GM18519 (cell line): ENCODE measurements around the gene THNSL1.
"Not testable (repeated sequence)": the region's sequence is repeated elsewhere in the genome, so short reads cannot be mapped to it uniquely, and the experiment has no call there.

Source experiments
- ATAC-seq: cut with Tn5 transposase; IDR thresholded peaks from one replicate; pipeline ENCODE4 v1.9.1; 2021; ENCODE audit warnings: mild to moderate bottlenecking, moderate library complexity; ENCODE audit not compliant: unreplicated experiment, low FRiP score

The THNSL1 gene

DNA sequence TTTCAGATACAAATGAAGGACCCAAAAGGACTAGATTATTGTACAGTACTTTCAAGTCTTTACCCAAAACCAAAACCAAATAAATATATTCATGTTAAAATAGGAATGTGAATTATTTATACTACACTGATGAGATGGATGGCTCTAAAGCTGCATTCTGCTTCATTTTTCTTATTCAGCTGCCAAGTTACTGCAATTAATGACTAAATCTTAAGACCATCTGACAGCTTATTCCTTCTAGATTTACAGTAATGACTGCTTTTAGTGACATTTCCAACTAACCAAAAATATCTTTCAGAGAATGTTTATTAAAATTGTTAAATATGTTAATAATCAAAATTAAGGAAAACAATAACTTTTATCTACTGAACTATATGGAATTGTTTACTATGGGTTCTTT lies 21.3 kb upstream of the THNSL1 start:
- ATAC-seq: no peak

DNA sequence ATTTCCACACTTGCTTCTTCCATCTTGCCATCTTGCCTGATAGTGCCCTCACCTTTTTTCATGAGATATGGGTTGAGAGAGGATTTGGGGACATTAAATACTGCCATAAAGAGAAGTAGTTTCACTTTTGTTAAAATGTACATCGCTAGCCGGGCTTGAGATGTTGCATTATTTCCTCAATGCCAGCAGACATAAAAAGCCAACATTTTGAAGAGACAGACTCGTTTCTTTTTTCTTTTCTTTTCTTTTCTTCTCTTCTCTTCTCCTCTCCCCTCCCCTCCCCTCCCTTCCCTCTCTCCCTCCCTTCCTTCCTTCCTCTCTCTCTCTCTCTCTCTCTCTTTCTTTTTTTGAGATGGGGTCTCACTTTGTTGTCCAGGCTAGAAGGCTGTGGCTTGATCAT lies 18.4 kb upstream of the THNSL1 start:
- no peak for ATAC-seq

DNA sequence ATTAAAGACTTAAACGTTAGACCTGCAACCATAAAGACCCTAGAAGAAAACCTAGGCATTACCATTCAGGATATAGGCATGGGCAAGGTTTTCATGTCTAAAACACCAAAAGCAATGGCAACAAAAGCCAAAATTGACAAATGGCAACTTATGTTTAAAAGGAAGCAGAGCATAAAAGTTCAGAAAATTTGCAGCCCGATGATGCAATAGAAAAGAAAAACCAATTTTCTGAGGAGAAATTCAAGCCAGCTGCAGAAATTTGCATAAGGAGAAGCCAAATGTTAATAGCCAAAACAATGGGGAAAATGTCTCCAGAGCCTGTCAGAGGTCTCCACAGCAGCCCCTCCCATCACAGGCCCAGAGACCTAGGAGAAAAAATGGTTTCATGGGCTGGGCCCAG lies 4.8 kb upstream of the THNSL1 start:
- ATAC-seq: not testable (repeated sequence)

- no peak for ATAC-seq
Measured at GRCh38 chr10:25014579-25014978, 1.8 kb upstream of the THNSL1 start.

DNA sequence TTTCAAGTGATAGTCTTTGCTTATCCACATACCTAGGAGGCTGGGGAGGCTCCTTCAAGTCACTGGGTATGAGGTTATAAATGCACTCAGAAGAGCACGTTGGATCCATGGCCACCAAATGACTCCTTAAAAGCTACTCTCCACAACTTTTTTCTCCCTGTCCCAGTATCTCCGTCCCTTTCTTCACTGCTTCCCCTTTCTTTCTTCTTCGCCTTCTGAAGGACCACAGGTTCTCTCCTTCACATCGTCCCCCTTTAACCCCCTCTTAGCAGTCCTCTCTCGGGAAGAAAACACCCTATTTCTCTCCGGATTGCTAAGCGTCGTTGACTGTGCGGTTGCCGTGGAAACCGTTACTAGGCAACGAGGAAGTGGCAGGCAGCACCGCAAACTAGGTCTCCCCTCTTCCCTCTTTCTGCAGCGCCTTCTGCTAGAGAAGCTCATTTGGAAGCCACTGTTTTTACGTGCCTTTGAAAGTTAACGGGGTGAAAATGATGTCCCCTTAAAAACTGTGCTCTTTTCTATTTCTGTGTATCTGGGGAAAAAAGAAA lies 510 bp upstream of the THNSL1 start, which contains the start of gene ENKUR:
Gene ENKUR, minus strand, starts transcription at position 331 of the 548 bp plus-strand sequence. Its CDS starts 222 bp downstream, at position 109.
- peak; percentile 41 for ATAC-seq

DNA sequence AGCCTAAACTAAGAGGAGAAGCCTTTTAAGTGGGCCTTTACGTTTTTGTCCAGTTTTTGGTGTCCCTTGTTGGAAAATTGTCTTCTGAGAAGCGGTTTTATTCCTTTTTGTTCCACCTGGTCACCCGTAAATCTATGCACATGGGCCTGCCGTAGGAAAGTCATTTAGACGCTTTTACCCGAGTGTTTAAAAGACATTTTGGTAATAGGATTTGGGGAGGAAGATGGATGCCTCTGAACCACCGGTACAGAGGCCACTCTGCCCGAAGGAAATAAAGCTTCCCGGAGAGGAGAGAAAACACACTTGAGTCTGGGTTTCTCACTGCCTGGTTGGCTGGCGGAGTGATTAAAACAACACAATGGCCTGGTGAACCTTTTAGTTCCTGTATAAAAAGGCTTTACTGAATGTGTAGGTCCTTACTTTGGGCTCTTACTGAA lies 760 bp downstream of the THNSL1 start:
- ATAC-seq: peak; percentile 3

- no peak for ATAC-seq
Measured at GRCh38 chr10:25017661-25018060, 1.2 kb downstream of the THNSL1 start.

GRCh38 chr10:25018703-25019102 lies 2.3 kb downstream of the THNSL1 start:
- ATAC-seq: no peak

DNA sequence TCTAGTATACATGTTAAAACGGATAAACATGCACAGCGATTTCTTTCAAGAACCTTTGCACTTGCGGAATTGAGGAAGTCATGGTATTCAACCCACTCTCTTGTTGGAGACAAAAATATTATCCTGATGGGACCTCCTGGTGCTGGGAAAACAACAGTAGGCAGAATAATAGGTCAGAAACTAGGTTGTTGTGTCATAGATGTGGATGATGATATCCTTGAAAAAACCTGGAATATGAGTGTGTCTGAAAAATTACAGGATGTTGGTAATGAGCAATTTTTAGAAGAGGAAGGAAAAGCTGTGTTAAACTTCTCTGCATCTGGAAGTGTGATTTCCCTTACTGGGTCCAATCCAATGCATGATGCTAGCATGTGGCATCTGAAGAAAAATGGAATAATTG lies 6.9 kb downstream of the THNSL1 start:
- no peak for ATAC-seq

DNA sequence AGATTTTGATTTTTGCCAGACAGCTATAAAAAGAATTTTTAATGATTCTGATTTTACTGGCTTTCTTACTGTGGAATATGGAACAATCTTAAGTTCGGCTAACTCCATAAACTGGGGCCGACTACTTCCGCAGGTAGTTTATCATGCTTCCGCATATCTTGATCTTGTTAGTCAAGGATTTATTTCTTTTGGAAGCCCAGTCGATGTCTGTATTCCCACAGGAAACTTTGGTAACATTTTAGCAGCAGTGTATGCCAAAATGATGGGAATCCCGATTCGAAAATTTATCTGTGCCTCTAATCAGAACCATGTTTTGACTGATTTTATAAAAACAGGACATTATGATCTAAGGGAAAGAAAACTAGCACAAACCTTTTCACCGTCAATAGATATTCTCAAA lies 8.1 kb downstream of the THNSL1 start:
- ATAC-seq: no peak

DNA sequence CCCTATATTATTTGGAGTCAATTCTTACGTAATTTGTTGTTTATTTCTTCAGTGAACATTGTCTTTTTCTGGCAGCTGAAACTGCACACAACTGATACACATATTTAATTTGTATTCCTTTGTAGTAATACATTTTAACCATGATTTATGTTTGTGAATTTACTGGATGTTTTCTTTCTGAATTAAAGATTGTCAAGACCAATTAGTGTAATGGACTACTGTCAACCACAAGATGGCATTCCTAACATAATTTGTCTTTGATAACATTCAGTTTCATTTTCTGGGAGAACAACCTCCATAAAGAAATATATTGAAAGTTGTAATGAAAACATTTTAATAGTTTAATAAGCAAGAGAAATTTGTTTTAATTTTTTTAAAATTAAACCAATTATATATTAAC lies 10.1 kb downstream of the THNSL1 start:
- ATAC-seq: no peak

DNA sequence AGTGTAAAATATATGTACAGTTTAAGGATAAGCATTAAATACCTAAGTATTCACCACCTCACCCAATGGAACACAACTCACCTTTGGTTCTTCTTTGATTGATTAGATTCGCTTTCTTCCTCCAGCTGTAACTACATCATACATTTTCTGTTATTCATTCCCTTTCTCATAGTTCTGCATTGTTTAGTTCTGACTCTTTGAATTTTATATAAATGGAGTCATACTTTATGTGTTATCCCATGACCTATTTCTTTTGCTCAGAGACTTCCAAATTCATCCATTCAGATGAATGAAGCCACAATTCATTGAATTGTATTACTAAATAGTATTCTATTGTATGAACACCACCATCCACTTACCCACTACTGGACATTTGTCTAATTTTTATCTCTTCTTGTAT lies 12.3 kb downstream of the THNSL1 start:
- ATAC-seq: no peak

GRCh38 chr10:25029519-25029918 lies 13.1 kb downstream of the THNSL1 start:
- no peak for ATAC-seq

- peak; percentile 77 for ATAC-seq
Measured at GRCh38 chr10:25036381-25036780, 20.0 kb downstream of the THNSL1 start.

DNA sequence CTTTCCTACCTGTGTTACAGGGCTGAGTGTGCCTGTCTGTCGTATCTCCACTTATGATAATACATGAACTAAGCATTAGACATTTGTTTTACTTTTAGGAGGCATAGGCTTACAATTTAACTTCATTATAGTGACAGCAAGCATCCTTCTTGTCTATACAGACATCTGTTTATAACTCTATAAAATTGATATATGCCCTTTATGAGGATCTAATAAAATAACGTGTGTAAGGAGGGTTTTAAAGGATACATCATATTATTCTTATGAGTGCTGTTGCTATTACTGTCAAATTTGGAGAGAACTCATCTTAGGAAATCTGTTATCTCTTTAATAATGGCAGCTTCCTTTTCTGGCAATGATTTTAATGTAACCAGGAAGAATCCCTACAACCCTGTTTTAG lies 21.9 kb downstream of the THNSL1 start:
- no peak for ATAC-seq

GRCh38 chr10:25039531-25039930 lies 23.1 kb downstream of the THNSL1 start:
- ATAC-seq: no peak

- ATAC-seq: no peak
Measured at GRCh38 chr10:25046641-25047040, 30.2 kb downstream of the THNSL1 start.

- no peak for ATAC-seq
Measured at GRCh38 chr10:25047088-25047487, 30.7 kb downstream of the THNSL1 start.

DNA sequence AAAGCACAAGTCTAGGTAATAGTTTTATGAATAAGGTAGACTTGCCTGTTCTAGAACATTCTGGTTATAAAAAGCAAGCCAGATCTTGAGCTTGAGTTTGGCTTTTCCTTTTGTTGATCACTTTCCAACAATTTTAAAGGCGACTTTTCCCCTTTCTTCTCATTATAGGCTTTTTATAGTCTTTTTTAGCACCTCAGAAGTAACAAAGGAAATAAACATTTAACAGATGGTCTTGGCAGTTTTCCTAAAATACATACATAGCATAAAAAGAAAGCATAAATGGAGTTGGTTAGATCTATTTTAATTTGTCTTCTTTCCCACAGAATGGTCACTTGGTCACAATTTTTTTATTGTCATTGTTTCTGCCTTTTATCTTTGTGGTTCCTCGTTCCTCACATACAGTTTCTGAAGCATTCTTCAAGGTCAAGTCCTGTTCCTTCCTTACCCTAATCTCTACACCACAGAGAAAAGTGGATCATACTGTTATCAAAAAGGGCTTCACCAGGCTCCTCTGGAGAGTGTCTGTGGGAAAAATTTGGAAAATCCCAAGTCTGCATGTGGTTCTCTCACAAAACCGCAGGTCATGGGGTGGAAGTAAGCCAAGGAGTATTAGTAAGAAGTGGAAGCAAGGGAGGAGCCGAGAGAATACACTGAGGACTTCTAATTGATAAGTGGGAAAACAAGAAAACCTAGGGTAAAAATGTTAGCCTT lies 31.3 kb downstream of the THNSL1 start:
- ATAC-seq: no peak

DNA sequence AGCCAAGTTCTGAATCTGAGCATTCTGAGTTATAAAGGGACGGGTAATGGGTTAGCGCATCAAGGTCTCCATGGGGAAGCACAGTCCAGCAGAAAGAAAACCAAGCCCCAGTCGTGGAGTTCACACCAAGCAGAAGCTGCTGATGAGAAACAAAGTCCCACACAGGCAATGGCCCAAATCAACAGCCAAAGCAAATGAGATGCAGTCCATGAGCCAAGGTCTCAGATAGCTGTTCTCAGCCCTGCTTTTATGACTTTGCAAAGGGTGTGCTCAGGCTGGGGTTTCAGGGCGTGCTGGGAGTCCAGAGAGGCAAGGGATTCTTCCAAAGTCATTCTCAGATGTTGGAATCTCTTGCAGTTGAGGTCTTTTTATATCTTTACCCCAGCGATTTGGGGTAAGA lies 32.0 kb downstream of the THNSL1 start:
- ATAC-seq: no peak

DNA sequence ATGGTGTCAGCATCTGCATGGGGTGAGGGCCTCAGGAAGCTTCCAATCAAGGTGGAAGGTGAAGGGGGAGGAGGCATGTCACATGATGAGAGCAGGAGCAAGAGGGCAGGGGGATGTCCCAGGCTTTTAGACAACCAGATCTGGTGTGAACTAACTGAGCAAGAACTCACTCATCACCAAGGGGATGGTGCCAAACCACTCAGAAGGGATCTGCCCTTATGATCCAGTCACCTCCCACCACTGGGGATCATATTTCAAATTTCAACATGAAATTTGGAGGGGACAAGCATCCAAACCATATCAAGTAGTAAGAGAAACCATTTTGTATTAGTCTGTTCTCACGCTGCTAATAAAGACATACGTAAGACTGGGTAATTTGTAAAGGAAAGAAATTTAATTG lies 33.6 kb downstream of the THNSL1 start:
- no peak for ATAC-seq

DNA sequence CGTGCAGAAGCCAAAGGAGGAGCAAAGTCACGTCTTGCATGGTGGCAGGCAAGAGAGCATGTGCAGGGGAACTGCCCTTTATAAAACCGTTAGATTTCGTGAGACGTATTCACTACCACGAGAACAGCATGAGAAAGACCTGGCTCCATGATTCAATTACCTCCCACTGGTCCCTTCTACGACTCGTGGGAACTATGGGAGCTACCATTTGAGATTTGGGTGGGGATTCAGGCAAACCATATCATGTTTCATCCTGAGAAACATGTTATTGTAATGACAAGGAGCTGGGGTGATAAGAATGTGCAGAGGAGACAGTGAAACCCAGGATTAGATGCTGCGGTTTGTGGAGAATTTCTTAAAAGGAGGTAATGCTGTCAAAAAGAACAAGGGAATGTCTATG lies 34.0 kb downstream of the THNSL1 start:
- no peak for ATAC-seq
